HepG2 (cell line): ENCODE measurements around the gene TEFM. TPM values are rescaled to one million over a fixed set of nuclear protein-coding genes. Genes with fewer than 3 reads are reported as not detected.

Experiments
- ARNT2 ChIP-seq: sonication (generic); formaldehyde crosslinking; IDR thresholded peaks from 2 replicates; pipeline ENCODE4 v1.8.0; 2022; ENCODE audit warnings: mild to moderate bottlenecking, low read depth, missing genetic modification reagents, moderate library complexity
- ATF2 ChIP-seq: sonication (generic); formaldehyde crosslinking; IDR thresholded peaks from 2 replicates; pipeline ENCODE4 v1.4.0; 2020; ENCODE audit warnings: missing genetic modification reagents
- HMGA1 ChIP-seq: sonication (generic); formaldehyde crosslinking; conservative IDR thresholded peaks from 2 replicates; pipeline ENCODE4 v1.4.0; 2020; ENCODE audit warnings: missing genetic modification reagents
- HNF4A ChIP-seq: sonication (generic); formaldehyde crosslinking; IDR thresholded peaks from 2 replicates; pipeline ENCODE4 v1.4.0; 2020; ENCODE audit warnings: missing genetic modification reagents
- HOXA7 ChIP-seq: sonication (generic); formaldehyde crosslinking; IDR thresholded peaks from 2 replicates; pipeline ENCODE4 v1.8.1; 2022; ENCODE audit warnings: mild to moderate bottlenecking, missing genetic modification reagents, moderate library complexity
- MED8 ChIP-seq: sonication (generic); formaldehyde crosslinking; IDR thresholded peaks from 2 replicates; pipeline ENCODE4 v1.8.1; 2023; ENCODE audit warnings: mild to moderate bottlenecking, missing genetic modification reagents; ENCODE audit not compliant: insufficient replicate concordance
- MEF2D ChIP-seq: sonication (generic); formaldehyde crosslinking; IDR thresholded peaks from 2 replicates; pipeline ENCODE4 v1.5.1; 2020; ENCODE audit warnings: mild to moderate bottlenecking, missing genetic modification reagents
- MTA3 ChIP-seq: sonication (generic); formaldehyde crosslinking; IDR thresholded peaks from 2 replicates; pipeline ENCODE4 v1.4.0; 2020; ENCODE audit warnings: missing genetic modification reagents
- NKX3-1 ChIP-seq: sonication (generic); formaldehyde crosslinking; IDR thresholded peaks from 2 replicates; pipeline ENCODE4 v1.5.0; 2020; ENCODE audit warnings: missing genetic modification reagents
- ZNF616 ChIP-seq: sonication (generic); formaldehyde crosslinking; IDR thresholded peaks from 2 replicates; pipeline ENCODE4 v1.5.0; 2020; ENCODE audit warnings: low read depth, mild to moderate bottlenecking, missing genetic modification reagents
- polyA plus RNA-seq, 8 experiments: library from polyadenylated mRNA; depleted of rRNA in 3 of 8; stranded (reverse) in 7 of 8; unstranded in 1 of 8; fragments of >200 nt; fragmentation: Illumina TruSeq in 4 of 8; extraction: Trizol in 4 of 8; gene quantifications; 2 replicates each; pipeline versions ENCODE4 v1.2.1 to v1.2.3, GENCODE V29; 2011 to 2016; ENCODE audit warnings: low read depth in 4 of 8, missing spikeins in 1 of 8, mixed read lengths in 1 of 8; ENCODE audit not compliant: insufficient read depth in 1 of 8
- total RNA-seq, 5 experiments: library from RNA; depleted of rRNA; stranded (reverse); fragments of >200 nt; fragmentation: Illumina TruSeq; extraction: Trizol; gene quantifications; 2 replicates each; pipeline ENCODE4 v1.2.3, GENCODE V29; 2016; ENCODE audit warnings: low read depth in 1 of 5
- TF ChIP-seq, protein P1 (sequence below): IDR thresholded peaks from 2 replicates; pipeline ENCODE4 v1.6.1; 2016; ENCODE audit warnings: missing compliant biosample characterization, missing genetic modification reagents, borderline replicate concordance
- TF ChIP-seq, protein P2 (sequence below): sonication (generic); formaldehyde crosslinking; IDR thresholded peaks from 2 replicates; pipeline ENCODE4 v1.4.0; 2020; ENCODE audit warnings: missing genetic modification reagents, mild to moderate bottlenecking, borderline replicate concordance
- TF ChIP-seq, protein P3 (sequence below): fragments of 450-650 bp; IDR thresholded peaks from 2 replicates; pipeline ENCODE4 v1.6.1; 2017
- TF ChIP-seq, protein P4 (sequence below): IDR thresholded peaks from 2 replicates; pipeline ENCODE4 v1.6.1; 2012; ENCODE audit warnings: low read length, improper control_type of control experiment
- TF ChIP-seq, protein P5 (sequence below): sonication (generic); formaldehyde crosslinking; IDR thresholded peaks from 2 replicates; pipeline ENCODE4 v1.4.0; 2020; ENCODE audit warnings: low read depth, mild to moderate bottlenecking, missing genetic modification reagents
- TF ChIP-seq, protein P6 (sequence below): sonication (generic); formaldehyde crosslinking; IDR thresholded peaks from 2 replicates; pipeline ENCODE4 v1.4.0; 2020; ENCODE audit warnings: missing genetic modification reagents

The TEFM gene
- total and polyA plus RNA-seq, 2 of the 13 experiments (the other 11 are each of a cell fraction or from before 2014, with no cell fraction given): 7.0 to 20.0 TPM

DNA sequence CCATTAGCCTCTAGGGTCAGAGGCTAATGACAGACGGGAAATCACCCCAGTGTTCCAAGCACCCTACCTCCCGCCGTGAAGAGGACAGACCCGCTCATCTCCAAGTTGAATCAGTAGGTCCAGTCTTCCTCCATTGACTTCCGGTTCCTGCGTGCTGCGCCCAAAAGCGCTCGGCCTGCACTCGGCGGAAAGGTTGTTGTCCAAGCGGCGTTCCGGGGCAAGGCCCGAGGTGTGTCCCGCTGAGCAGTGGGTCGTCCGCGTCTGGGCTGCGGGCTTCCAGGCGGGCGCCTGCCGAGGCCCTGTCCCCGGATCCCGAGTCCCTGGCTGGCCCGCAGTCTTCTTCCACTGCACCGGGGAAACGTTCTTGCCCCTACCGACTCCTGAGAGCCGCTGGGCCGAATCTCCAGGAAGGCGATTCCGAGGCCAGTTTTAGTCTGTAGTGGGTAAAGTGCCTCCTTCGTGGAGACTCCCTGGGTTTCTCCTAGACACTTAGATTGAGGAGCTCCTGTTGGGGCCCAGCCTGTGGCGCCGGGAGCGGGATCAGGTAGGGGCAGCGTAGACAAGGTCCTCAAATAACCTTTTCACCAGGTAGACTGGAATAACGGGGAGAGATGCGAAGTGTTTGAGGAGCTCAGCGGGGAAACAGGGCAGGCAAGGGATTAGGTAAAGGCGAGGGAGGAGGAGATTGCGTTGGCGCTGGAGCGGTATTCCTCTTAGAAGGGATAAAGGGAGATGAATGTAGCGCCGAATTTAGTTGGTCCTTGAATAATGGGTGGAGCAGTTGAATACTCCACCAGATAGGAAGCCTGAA is at the start of gene TEFM (continued):
- TF ChIP-seq, protein P1, sequence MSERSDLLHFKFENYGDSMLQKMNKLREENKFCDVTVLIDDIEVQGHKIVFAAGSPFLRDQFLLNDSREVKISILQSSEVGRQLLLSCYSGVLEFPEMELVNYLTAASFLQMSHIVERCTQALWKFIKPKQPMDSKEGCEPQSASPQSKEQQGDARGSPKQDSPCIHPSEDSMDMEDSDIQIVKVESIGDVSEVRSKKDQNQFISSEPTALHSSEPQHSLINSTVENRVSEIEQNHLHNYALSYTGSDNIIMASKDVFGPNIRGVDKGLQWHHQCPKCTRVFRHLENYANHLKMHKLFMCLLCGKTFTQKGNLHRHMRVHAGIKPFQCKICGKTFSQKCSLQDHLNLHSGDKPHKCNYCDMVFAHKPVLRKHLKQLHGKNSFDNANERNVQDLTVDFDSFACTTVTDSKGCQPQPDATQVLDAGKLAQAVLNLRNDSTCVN: peak; percentile 82
- TF ChIP-seq, protein P2, sequence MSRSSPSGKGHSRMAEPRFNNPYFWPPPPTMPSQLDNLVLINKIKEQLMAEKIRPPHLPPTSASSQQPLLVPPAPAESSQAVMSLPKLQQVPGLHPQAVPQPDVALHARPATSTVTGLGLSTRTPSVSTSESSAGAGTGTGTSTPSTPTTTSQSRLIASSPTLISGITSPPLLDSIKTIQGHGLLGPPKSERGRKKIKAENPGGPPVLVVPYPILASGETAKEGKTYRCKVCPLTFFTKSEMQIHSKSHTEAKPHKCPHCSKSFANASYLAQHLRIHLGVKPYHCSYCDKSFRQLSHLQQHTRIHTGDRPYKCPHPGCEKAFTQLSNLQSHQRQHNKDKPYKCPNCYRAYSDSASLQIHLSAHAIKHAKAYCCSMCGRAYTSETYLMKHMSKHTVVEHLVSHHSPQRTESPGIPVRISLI (CRISPR knock-in tag): peak; percentile 70; the same call in 1 of the 2 replicates
- TF ChIP-seq, protein P3, sequence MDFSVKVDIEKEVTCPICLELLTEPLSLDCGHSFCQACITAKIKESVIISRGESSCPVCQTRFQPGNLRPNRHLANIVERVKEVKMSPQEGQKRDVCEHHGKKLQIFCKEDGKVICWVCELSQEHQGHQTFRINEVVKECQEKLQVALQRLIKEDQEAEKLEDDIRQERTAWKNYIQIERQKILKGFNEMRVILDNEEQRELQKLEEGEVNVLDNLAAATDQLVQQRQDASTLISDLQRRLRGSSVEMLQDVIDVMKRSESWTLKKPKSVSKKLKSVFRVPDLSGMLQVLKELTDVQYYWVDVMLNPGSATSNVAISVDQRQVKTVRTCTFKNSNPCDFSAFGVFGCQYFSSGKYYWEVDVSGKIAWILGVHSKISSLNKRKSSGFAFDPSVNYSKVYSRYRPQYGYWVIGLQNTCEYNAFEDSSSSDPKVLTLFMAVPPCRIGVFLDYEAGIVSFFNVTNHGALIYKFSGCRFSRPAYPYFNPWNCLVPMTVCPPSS: no peak
- TF ChIP-seq, protein P4, sequence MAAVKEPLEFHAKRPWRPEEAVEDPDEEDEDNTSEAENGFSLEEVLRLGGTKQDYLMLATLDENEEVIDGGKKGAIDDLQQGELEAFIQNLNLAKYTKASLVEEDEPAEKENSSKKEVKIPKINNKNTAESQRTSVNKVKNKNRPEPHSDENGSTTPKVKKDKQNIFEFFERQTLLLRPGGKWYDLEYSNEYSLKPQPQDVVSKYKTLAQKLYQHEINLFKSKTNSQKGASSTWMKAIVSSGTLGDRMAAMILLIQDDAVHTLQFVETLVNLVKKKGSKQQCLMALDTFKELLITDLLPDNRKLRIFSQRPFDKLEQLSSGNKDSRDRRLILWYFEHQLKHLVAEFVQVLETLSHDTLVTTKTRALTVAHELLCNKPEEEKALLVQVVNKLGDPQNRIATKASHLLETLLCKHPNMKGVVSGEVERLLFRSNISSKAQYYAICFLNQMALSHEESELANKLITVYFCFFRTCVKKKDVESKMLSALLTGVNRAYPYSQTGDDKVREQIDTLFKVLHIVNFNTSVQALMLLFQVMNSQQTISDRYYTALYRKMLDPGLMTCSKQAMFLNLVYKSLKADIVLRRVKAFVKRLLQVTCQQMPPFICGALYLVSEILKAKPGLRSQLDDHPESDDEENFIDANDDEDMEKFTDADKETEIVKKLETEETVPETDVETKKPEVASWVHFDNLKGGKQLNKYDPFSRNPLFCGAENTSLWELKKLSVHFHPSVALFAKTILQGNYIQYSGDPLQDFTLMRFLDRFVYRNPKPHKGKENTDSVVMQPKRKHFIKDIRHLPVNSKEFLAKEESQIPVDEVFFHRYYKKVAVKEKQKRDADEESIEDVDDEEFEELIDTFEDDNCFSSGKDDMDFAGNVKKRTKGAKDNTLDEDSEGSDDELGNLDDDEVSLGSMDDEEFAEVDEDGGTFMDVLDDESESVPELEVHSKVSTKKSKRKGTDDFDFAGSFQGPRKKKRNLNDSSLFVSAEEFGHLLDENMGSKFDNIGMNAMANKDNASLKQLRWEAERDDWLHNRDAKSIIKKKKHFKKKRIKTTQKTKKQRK: no peak
- no peak for TF ChIP-seq HOXA7 (CRISPR knock-in tag)
- TF ChIP-seq, protein P5, sequence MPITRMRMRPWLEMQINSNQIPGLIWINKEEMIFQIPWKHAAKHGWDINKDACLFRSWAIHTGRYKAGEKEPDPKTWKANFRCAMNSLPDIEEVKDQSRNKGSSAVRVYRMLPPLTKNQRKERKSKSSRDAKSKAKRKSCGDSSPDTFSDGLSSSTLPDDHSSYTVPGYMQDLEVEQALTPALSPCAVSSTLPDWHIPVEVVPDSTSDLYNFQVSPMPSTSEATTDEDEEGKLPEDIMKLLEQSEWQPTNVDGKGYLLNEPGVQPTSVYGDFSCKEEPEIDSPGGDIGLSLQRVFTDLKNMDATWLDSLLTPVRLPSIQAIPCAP (CRISPR knock-in tag): peak; percentile 90
- peak; percentile 84 for TF ChIP-seq MEF2D (CRISPR knock-in tag)
- peak; percentile 90 for TF ChIP-seq ARNT2 (CRISPR knock-in tag)
- peak; percentile 95 for TF ChIP-seq MED8 (CRISPR knock-in tag)
- TF ChIP-seq ATF2: peak; percentile 89
- no peak for TF ChIP-seq MTA3 (CRISPR knock-in tag)
- TF ChIP-seq, protein P6, sequence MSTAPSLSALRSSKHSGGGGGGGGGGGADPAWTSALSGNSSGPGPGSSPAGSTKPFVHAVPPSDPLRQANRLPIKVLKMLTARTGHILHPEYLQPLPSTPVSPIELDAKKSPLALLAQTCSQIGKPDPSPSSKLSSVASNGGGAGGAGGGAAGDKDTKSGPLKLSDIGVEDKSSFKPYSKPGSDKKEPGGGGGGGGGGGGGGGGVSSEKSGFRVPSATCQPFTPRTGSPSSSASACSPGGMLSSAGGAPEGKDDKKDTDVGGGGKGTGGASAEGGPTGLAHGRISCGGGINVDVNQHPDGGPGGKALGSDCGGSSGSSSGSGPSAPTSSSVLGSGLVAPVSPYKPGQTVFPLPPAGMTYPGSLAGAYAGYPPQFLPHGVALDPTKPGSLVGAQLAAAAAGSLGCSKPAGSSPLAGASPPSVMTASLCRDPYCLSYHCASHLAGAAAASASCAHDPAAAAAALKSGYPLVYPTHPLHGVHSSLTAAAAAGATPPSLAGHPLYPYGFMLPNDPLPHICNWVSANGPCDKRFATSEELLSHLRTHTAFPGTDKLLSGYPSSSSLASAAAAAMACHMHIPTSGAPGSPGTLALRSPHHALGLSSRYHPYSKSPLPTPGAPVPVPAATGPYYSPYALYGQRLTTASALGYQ (CRISPR knock-in tag): peak; percentile 91
- peak; percentile 95; the same call in 1 of the 2 replicates for TF ChIP-seq NKX3-1 (CRISPR knock-in tag)
- TF ChIP-seq HMGA1 (CRISPR knock-in tag): no peak
- TF ChIP-seq ZNF616: peak; percentile 32; the same call in 1 of the 2 replicates
- TF ChIP-seq HNF4A (CRISPR knock-in tag): peak; percentile 62
